Mesendoderm (in vitro differentiated cells): ENCODE measurements around the gene KCNA1.
A peak's percentile ranks its signal among the peaks of the same experiment; 100 is the strongest.

Experiments used
- DNase-seq: peaks from one replicate; pipeline ENCODE4 v3.0.0; 2013
- H2AK5ac ChIP-seq: 2 replicates; pipeline ENCODE4 v1.6.1; 2013; ENCODE audit warnings: low read length, inconsistent platforms
- H2BK120ac ChIP-seq: 2 replicates; pipeline ENCODE4 v1.6.1; 2013; ENCODE audit warnings: low read depth, mild to moderate bottlenecking, low read length, moderate library complexity, mixed read lengths
- H2BK15ac ChIP-seq: replicated peaks from 2 replicates; pipeline ENCODE4 v1.6.1; 2013; ENCODE audit warnings: low read depth, mild to moderate bottlenecking, moderate library complexity
- H2BK5ac ChIP-seq: 2 replicates; pipeline ENCODE4 v1.6.1; 2013; ENCODE audit warnings: low read length, inconsistent platforms
- H3K18ac ChIP-seq: 2 replicates; pipeline ENCODE4 v1.6.1; 2013; ENCODE audit warnings: mild to moderate bottlenecking, low read length, mixed read lengths
- H3K23ac ChIP-seq: one replicate; pipeline ENCODE4 v1.6.1; 2013; ENCODE audit warnings: low read length
- H3K27ac ChIP-seq: 2 replicates; pipeline ENCODE4 v1.5.1; 2013; ENCODE audit warnings: low read depth, mild to moderate bottlenecking, inconsistent platforms, low read length, moderate library complexity
- H3K27me3 ChIP-seq: 2 replicates; pipeline ENCODE4 v1.6.1; 2013; ENCODE audit warnings: low read length, control low read depth, mild to moderate bottlenecking, inconsistent platforms; ENCODE audit not compliant: insufficient read depth, poor library complexity
- H3K36me3 ChIP-seq: 2 replicates; pipeline ENCODE4 v1.6.1; 2013; ENCODE audit warnings: low read length, inconsistent platforms; ENCODE audit not compliant: control insufficient read depth, insufficient read depth
- H3K4ac ChIP-seq: one replicate; pipeline ENCODE4 v1.6.1; 2013; ENCODE audit warnings: low read depth, mild to moderate bottlenecking, low read length, moderate library complexity
- H3K4me1 ChIP-seq: 2 replicates; pipeline ENCODE4 v1.6.1; 2013; ENCODE audit warnings: low read depth, low read length, inconsistent platforms; ENCODE audit not compliant: control insufficient read depth
- H3K4me2 ChIP-seq: 2 replicates; pipeline ENCODE4 v1.6.1; 2013; ENCODE audit warnings: low read length
- H3K4me3 ChIP-seq: 2 replicates; pipeline ENCODE4 v1.5.1; 2013; ENCODE audit warnings: mild to moderate bottlenecking, low read length
- H3K56ac ChIP-seq: one replicate; pipeline ENCODE4 v1.6.1; 2013; ENCODE audit warnings: low read length
- H3K79me1 ChIP-seq: 2 replicates; pipeline ENCODE4 v1.6.1; 2013; ENCODE audit warnings: low read length, inconsistent platforms
- H3K79me2 ChIP-seq: 2 replicates; pipeline ENCODE4 v1.6.1; 2013; ENCODE audit warnings: mild to moderate bottlenecking, low read length; ENCODE audit not compliant: control insufficient read depth, insufficient read depth
- H3K9ac ChIP-seq: 2 replicates; pipeline ENCODE4 v1.6.1; 2013; ENCODE audit warnings: low read length, inconsistent platforms
- H4K5ac ChIP-seq: one replicate; pipeline ENCODE4 v1.6.1; 2013; ENCODE audit warnings: low read length
- H4K8ac ChIP-seq: one replicate; pipeline ENCODE4 v1.6.1; 2013; ENCODE audit warnings: low read depth, mild to moderate bottlenecking, control low read depth, low read length, moderate library complexity
- WGBS: extraction: QIAGEN DNeasy Blood & Tissue Kit; methylation state at CpG from one replicate; pipeline ENCODE4 v1.1.7; 2013; ENCODE audit warnings: low lambda C conversion rate, missing lambda C conversion rate; ENCODE audit not compliant: insufficient coverage; ENCODE audit errors: extremely low coverage; 5-methylcytosine and 5-hydroxymethylcytosine counted together

Gene KCNA1

GRCh38 chr12:4881266-4882064 lies 28.2 kb upstream of the KCNA1 start:
- peaks cover 2% of the 10 kb centered on the region for H3K27me3 ChIP-seq
- no peak for DNase-seq
- H3K18ac ChIP-seq = no peak overlapping the region
- WGBS = no CpG with 5 or more reads among the region's 20 CpGs
- no peaks in the 10 kb centered on the region for H3K4me1 ChIP-seq
- H2BK5ac ChIP-seq = no peak overlapping the region
- no peaks in the 10 kb centered on the region for H3K36me3 ChIP-seq
- no peaks in the 10 kb centered on the region for H3K79me2 ChIP-seq
- H3K27ac ChIP-seq = no peak overlapping the region
- no peak overlapping the region for H2BK120ac ChIP-seq
- H3K23ac ChIP-seq = no peak overlapping the region
- H3K56ac ChIP-seq = no peak overlapping the region
- no peak overlapping the region for H4K8ac ChIP-seq
- no peak overlapping the region for H3K4me2 ChIP-seq
- H3K4me3 ChIP-seq = no peak overlapping the region
- H2BK15ac ChIP-seq = no peak overlapping the region
- no peak overlapping the region for H2AK5ac ChIP-seq
- H3K79me1 ChIP-seq = no peaks in the 10 kb centered on the region
- no peak overlapping the region for H3K4ac ChIP-seq
- H3K9ac ChIP-seq = no peak overlapping the region
- no peak overlapping the region for H4K5ac ChIP-seq

DNA sequence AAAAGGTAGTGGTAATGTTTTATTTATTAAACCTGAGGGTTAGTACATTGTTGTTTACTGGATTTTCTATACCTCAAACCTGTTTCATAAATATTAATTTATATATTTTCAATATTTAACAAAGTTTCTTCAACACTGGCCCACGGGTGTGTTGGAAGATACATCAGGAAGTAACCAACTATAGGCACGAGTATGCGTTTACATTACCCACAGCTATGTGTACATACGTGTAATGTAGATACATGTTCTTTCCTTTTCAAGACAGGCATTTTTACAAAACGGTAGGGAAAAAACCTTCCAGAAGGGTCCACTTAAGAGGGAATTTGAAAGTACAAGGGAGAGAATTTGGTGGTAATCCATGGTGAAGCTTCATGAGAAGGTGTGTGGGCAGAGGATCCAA lies 17.8 kb upstream of the KCNA1 start:
- H4K5ac ChIP-seq = no peak overlapping the region
- no peak overlapping the region for H3K4ac ChIP-seq
- H3K9ac ChIP-seq = no peak overlapping the region
- H3K79me1 ChIP-seq = no peaks in the 10 kb centered on the region
- no peak overlapping the region for H2BK15ac ChIP-seq
- H2AK5ac ChIP-seq = no peak overlapping the region
- no peak overlapping the region for H3K4me2 ChIP-seq
- no peak overlapping the region for H3K56ac ChIP-seq
- no peak overlapping the region for H2BK120ac ChIP-seq
- no peaks in the 10 kb centered on the region for H3K79me2 ChIP-seq
- DNase-seq = no peak
- no peak overlapping the region for H3K27ac ChIP-seq
- no peak overlapping the region for H4K8ac ChIP-seq
- no peak overlapping the region for H3K18ac ChIP-seq
- WGBS = no CpG with 5 or more reads among the region's 5 CpGs
- H3K36me3 ChIP-seq = no peaks in the 10 kb centered on the region
- no peak overlapping the region for H3K4me3 ChIP-seq
- no peaks in the 10 kb centered on the region for H3K27me3 ChIP-seq
- no peak overlapping the region for H3K23ac ChIP-seq
- H2BK5ac ChIP-seq = no peak overlapping the region
- H3K4me1 ChIP-seq = no peaks in the 10 kb centered on the region

DNA sequence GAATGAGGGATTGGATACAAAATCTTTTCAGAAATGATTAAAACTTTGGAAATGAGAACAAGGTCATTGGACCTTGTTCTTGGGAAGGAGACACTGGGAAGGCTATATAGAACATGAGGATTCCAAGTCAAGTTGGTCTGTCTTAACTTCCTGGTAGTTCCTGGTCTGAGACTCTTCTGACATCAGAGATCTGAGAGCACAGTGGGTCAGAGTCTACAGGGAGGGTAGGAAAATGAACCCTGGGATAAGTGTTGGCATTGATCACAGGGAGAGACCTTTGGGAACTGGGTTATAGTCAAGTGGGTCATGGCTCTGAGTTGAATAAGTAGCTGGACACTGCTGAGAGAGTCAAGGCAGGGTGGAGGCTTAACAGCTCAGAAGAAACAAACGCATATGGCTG lies 17.3 kb upstream of the KCNA1 start:
- Histone ChIP-seq H2AK5ac (no peak overlapping the region), H4K8ac (no peak overlapping the region), H3K27ac (no peak overlapping the region), H3K36me3 (no peaks in the 10 kb centered on the region), H3K79me1 (no peaks in the 10 kb centered on the region), H3K4me1 (no peaks in the 10 kb centered on the region), H3K56ac (no peak overlapping the region), H3K79me2 (no peaks in the 10 kb centered on the region), H3K27me3 (no peaks in the 10 kb centered on the region), H2BK5ac (no peak overlapping the region), H3K4me3 (no peak overlapping the region), H3K4me2 (no peak overlapping the region), H3K9ac (no peak overlapping the region), H2BK120ac (no peak overlapping the region), H3K4ac (no peak overlapping the region), H3K23ac (no peak overlapping the region), H4K5ac (no peak overlapping the region), H3K18ac (no peak overlapping the region), H2BK15ac (no peak overlapping the region)
- no peak for DNase-seq
- WGBS = no CpG with 5 or more reads among the region's 1 CpG

DNA sequence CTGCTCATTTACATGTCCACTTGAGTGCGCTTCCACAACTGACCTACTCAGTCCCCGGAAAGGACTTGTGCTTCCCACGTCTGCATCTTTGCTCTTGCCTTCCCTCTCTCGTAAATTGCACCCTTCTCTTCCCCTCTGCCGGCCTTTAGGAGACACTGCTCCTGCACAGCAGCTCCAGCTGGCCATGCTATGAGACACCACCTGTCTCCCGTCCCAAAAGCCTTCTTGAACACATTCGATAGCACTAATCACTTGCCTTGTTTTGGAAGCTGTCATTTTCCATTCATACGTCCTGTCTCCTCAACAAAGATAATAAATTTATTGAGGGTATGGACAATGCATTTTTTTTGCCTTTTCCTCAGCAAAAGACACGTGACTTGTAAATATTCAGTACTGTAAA lies 15.7 kb upstream of the KCNA1 start:
- no peaks in the 10 kb centered on the region for H3K36me3 ChIP-seq
- H3K56ac ChIP-seq = no peak overlapping the region
- no peak overlapping the region for H3K23ac ChIP-seq
- H2BK120ac ChIP-seq = no peak overlapping the region
- H2AK5ac ChIP-seq = no peak overlapping the region
- H3K18ac ChIP-seq = no peak overlapping the region
- no peak overlapping the region for H4K8ac ChIP-seq
- H3K79me2 ChIP-seq = no peaks in the 10 kb centered on the region
- no peak overlapping the region for H3K27ac ChIP-seq
- no CpG with 5 or more reads among the region's 9 CpGs for WGBS
- H3K4ac ChIP-seq = no peak overlapping the region
- no peaks in the 10 kb centered on the region for H3K4me1 ChIP-seq
- H4K5ac ChIP-seq = no peak overlapping the region
- H2BK5ac ChIP-seq = no peak overlapping the region
- no peaks in the 10 kb centered on the region for H3K79me1 ChIP-seq
- H3K4me2 ChIP-seq = no peak overlapping the region
- no peak overlapping the region for H3K4me3 ChIP-seq
- no peaks in the 10 kb centered on the region for H3K27me3 ChIP-seq
- no peak overlapping the region for H2BK15ac ChIP-seq
- DNase-seq = no peak
- H3K9ac ChIP-seq = no peak overlapping the region

DNA sequence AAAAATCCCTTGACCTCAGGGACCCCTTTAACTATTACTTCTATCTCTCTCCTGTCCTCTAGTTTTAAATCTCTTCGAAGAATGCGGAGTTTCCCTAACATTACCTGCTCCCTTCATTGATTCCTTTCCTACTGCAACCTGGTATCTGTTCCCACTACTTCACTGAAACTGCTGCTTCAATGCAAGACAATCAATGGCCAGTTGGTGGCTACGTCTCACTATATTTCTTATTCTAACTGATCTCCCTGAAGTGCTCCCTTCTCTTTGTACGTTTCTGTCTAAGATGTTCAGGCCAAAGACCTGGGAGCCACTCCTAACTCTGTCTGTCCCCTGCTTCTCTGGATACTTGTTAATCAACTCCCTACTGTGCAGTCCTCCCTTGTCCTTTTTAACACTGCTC lies 10.3 kb upstream of the KCNA1 start:
- no peaks in the 10 kb centered on the region for H3K79me1 ChIP-seq
- H4K8ac ChIP-seq = no peak overlapping the region
- no peak overlapping the region for H3K4ac ChIP-seq
- no peak overlapping the region for H3K4me2 ChIP-seq
- no peak overlapping the region for H3K27ac ChIP-seq
- H3K36me3 ChIP-seq = no peaks in the 10 kb centered on the region
- H3K23ac ChIP-seq = no peak overlapping the region
- no peaks in the 10 kb centered on the region for H3K4me1 ChIP-seq
- no peak overlapping the region for H4K5ac ChIP-seq
- H3K79me2 ChIP-seq = no peaks in the 10 kb centered on the region
- H3K18ac ChIP-seq = no peak overlapping the region
- WGBS = no CpG with 5 or more reads among the region's 4 CpGs
- peak; percentile 23 for DNase-seq
- H3K4me3 ChIP-seq = no peak overlapping the region
- H3K27me3 ChIP-seq = no peaks in the 10 kb centered on the region
- H3K56ac ChIP-seq = no peak overlapping the region
- no peak overlapping the region for H2BK15ac ChIP-seq
- H2BK5ac ChIP-seq = no peak overlapping the region
- no peak overlapping the region for H2AK5ac ChIP-seq
- H2BK120ac ChIP-seq = no peak overlapping the region
- H3K9ac ChIP-seq = no peak overlapping the region

- Histone ChIP-seq H3K79me1 (no peaks in the 10 kb centered on the region), H3K79me2 (no peaks in the 10 kb centered on the region), H3K56ac (no peak overlapping the region), H3K4me1 (no peaks in the 10 kb centered on the region), H2BK5ac (no peak overlapping the region), H3K4ac (no peak overlapping the region), H4K8ac (no peak overlapping the region), H3K23ac (no peak overlapping the region), H3K27me3 (no peaks in the 10 kb centered on the region), H4K5ac (no peak overlapping the region), H2AK5ac (no peak overlapping the region), H3K9ac (no peak overlapping the region), H3K27ac (no peak overlapping the region), H3K4me2 (no peak overlapping the region), H3K4me3 (no peak overlapping the region), H3K36me3 (no peaks in the 10 kb centered on the region), H2BK120ac (no peak overlapping the region), H3K18ac (no peak overlapping the region), H2BK15ac (no peak overlapping the region)
- DNase-seq = peak; percentile 26
- WGBS = no CpG with 5 or more reads among the region's 5 CpGs
These were observed 9.4 kb upstream of the KCNA1 start for GRCh38 chr12:4900327-4900726.
